ENCODE results near the gene MICAL2. TPM values are rescaled to one million over a fixed set of nuclear protein-coding genes. Genes with fewer than 3 reads are reported as not detected.

Gene MICAL2
- total RNA-seq, 1 donor from 2014 or later: 34.8 TPM

GRCh38 chr11:12240677-12241076, 130.3 kb downstream of the MICAL2 start:
- ATAC-seq (ENCODE audit: poor library complexity): no peak
- intact Hi-C loops (cut with DNase I): no loop called here
- DNase-seq: no peak

- DNase-seq: no peak
- ATAC-seq (ENCODE audit: poor library complexity): no peak
- intact Hi-C loops (cut with DNase I): no loop called here
These were observed 131.0 kb downstream of the MICAL2 start for GRCh38 chr11:12241401-12241800.

GRCh38 chr11:12241971-12242672, 131.7 kb downstream of the MICAL2 start:
- DNase-seq: no peak
- ATAC-seq (ENCODE audit: poor library complexity): no peak
- intact Hi-C loops (cut with DNase I): no loop called here

GRCh38 chr11:12242966-12243365, 132.6 kb downstream of the MICAL2 start:
- intact Hi-C loops (cut with DNase I): no loop called here
- DNase-seq (no peak), ATAC-seq (ENCODE audit: poor library complexity) (no peak)

- ATAC-seq (ENCODE audit: poor library complexity): peak; percentile 8
- intact Hi-C loops (cut with DNase I): no loop called here
- DNase-seq: no peak
These were observed 133.1 kb downstream of the MICAL2 start for GRCh38 chr11:12243486-12243885.

GRCh38 chr11:12243911-12244550, 133.6 kb downstream of the MICAL2 start:
- ATAC-seq (ENCODE audit: poor library complexity) (no peak), DNase-seq (no peak)
- intact Hi-C loops (cut with DNase I): no loop called here

- peak; percentile 62 for DNase-seq
- no peak for ATAC-seq (ENCODE audit: poor library complexity)
- intact Hi-C loops (cut with DNase I): no loop called here
These were observed 134.7 kb downstream of the MICAL2 start for GRCh38 chr11:12245091-12245490.

- intact Hi-C loops (cut with DNase I): no loop called here
- DNase-seq (no peak), ATAC-seq (ENCODE audit: poor library complexity) (no peak)
These were observed 135.2 kb downstream of the MICAL2 start for GRCh38 chr11:12245549-12246016.

GRCh38 chr11:12246147-12246546, 135.8 kb downstream of the MICAL2 start:
- intact Hi-C loops (cut with DNase I): no loop called here
- no peak for DNase-seq

GRCh38 chr11:12246989-12247388, 136.6 kb downstream of the MICAL2 start:
- intact Hi-C loops (cut with DNase I): no loop called here
- ATAC-seq (ENCODE audit: poor library complexity) (peak; percentile 29), DNase-seq (no peak)

More at GRCh38 chr11:12246147-12246546, 135.8 kb downstream of the MICAL2 start:
- ATAC-seq (ENCODE audit: poor library complexity): no peak

- ATAC-seq (ENCODE audit: poor library complexity) (peak; percentile 59), DNase-seq (no peak)
- intact Hi-C loops (cut with DNase I): no loop called here
These were observed 137.3 kb downstream of the MICAL2 start for GRCh38 chr11:12247543-12248254.

- intact Hi-C loops (cut with DNase I): no loop called here
- DNase-seq: peak; percentile 89
- ATAC-seq (ENCODE audit: poor library complexity): peak; percentile 74
These were observed 137.9 kb downstream of the MICAL2 start for GRCh38 chr11:12248330-12248729.

- ATAC-seq (ENCODE audit: poor library complexity) (no peak), DNase-seq (no peak)
- intact Hi-C loops (cut with DNase I): no loop called here
These were observed 139.3 kb downstream of the MICAL2 start for GRCh38 chr11:12249590-12250260.

- ATAC-seq (ENCODE audit: poor library complexity): no peak
- intact Hi-C loops (cut with DNase I): no loop called here
These were observed 141.5 kb downstream of the MICAL2 start for GRCh38 chr11:12251666-12252560.

GRCh38 chr11:12253843-12254281, 143.5 kb downstream of the MICAL2 start:
- DNase-seq (no peak), ATAC-seq (ENCODE audit: poor library complexity) (no peak)
- intact Hi-C loops (cut with DNase I): no loop called here

More at GRCh38 chr11:12251666-12252560, 141.5 kb downstream of the MICAL2 start:
- no peak for DNase-seq

GRCh38 chr11:12258451-12258850, 148.1 kb downstream of the MICAL2 start:
- ATAC-seq (ENCODE audit: poor library complexity): no peak
- intact Hi-C loops (cut with DNase I): no loop called here
- no peak for DNase-seq

GRCh38 chr11:12259956-12260355, 149.6 kb downstream of the MICAL2 start:
- intact Hi-C loops (cut with DNase I): no loop called here
- no peak for DNase-seq
- no peak for ATAC-seq (ENCODE audit: poor library complexity)
